ENCODE results near the gene TUBGCP2.

The TUBGCP2 gene

GRCh38 chr10:133312016-133312768, 3.5 kb upstream of the TUBGCP2 start:
- no peak for TF ChIP-seq POLR2AphosphoS5 (IDR thresholded peaks at IDR 0.05; ENCODE audit: low read depth, low read length)
- no peak for TF ChIP-seq FOXP2 (optimal IDR thresholded peaks at IDR 0.05; ENCODE audit: borderline replicate concordance, extremely low read depth, extremely low read length, insufficient read depth)
- no peak for TF ChIP-seq REST (IDR thresholded peaks at IDR 0.05; ENCODE audit: insufficient read depth in 1 of 2, low read depth in 2 of 2, low read length in 2 of 2)
- no peak for TF ChIP-seq TAF1 (IDR thresholded peaks at IDR 0.05; ENCODE audit: borderline replicate concordance, insufficient read depth, low read length)
- no peak for TF ChIP-seq SIN3A (IDR thresholded peaks at IDR 0.05; ENCODE audit: borderline replicate concordance, insufficient read depth, low read length)

GRCh38 chr10:133311570-133311969, 2.9 kb upstream of the TUBGCP2 start:
- TF ChIP-seq POLR2AphosphoS5 (IDR thresholded peaks at IDR 0.05; ENCODE audit: low read depth, low read length) = no peak

GRCh38 chr10:133310789-133311188, 2.1 kb upstream of the TUBGCP2 start:
- TF ChIP-seq REST (IDR thresholded peaks at IDR 0.05; ENCODE audit: insufficient read depth in 1 of 2, low read depth in 2 of 2, low read length in 2 of 2) (no peak), SIN3A (IDR thresholded peaks at IDR 0.05; ENCODE audit: borderline replicate concordance, insufficient read depth, low read length) (no peak), FOXP2 (optimal IDR thresholded peaks at IDR 0.05; ENCODE audit: borderline replicate concordance, extremely low read depth, extremely low read length, insufficient read depth) (no peak), POLR2AphosphoS5 (IDR thresholded peaks at IDR 0.05; ENCODE audit: low read depth, low read length) (no peak), TAF1 (IDR thresholded peaks at IDR 0.05; ENCODE audit: borderline replicate concordance, insufficient read depth, low read length) (no peak)

- TF ChIP-seq TAF1 (IDR thresholded peaks at IDR 0.05; ENCODE audit: borderline replicate concordance, insufficient read depth, low read length) (no peak), REST (IDR thresholded peaks at IDR 0.05; ENCODE audit: insufficient read depth in 1 of 2, low read depth in 2 of 2, low read length in 2 of 2) (no peak), POLR2AphosphoS5 (IDR thresholded peaks at IDR 0.05; ENCODE audit: low read depth, low read length) (no peak), FOXP2 (optimal IDR thresholded peaks at IDR 0.05; ENCODE audit: borderline replicate concordance, extremely low read depth, extremely low read length, insufficient read depth) (no peak), SIN3A (IDR thresholded peaks at IDR 0.05; ENCODE audit: borderline replicate concordance, insufficient read depth, low read length) (no peak)
These were observed 1.7 kb upstream of the TUBGCP2 start for GRCh38 chr10:133310399-133310755.

GRCh38 chr10:133309720-133310398, 1.2 kb upstream of the TUBGCP2 start:
- TF ChIP-seq REST (IDR thresholded peaks at IDR 0.05; ENCODE audit: insufficient read depth in 1 of 2, low read depth in 2 of 2, low read length in 2 of 2) = no peak
- TF ChIP-seq SIN3A (IDR thresholded peaks at IDR 0.05; ENCODE audit: borderline replicate concordance, insufficient read depth, low read length) = no peak
- no peak for TF ChIP-seq TAF1 (IDR thresholded peaks at IDR 0.05; ENCODE audit: borderline replicate concordance, insufficient read depth, low read length)
- no peak for TF ChIP-seq FOXP2 (optimal IDR thresholded peaks at IDR 0.05; ENCODE audit: borderline replicate concordance, extremely low read depth, extremely low read length, insufficient read depth)
- no peak for TF ChIP-seq POLR2AphosphoS5 (IDR thresholded peaks at IDR 0.05; ENCODE audit: low read depth, low read length)
